GM12878 (cell line): ENCODE measurements around the gene TSSK2. TPM values are rescaled to one million over a fixed set of nuclear protein-coding genes. Genes with fewer than 3 reads are reported as not detected.

Experiments used
- ATAC-seq: fragments of 200-7000 bp; cut with Tn5 transposase; 3 replicates; pipeline ENCODE4 v1.9.1; 2020; ENCODE audit warnings: mild to moderate bottlenecking, moderate library complexity
- BruUV-seq: library from RNA; stranded (reverse); fragments of 400-500 nt; replicated peaks from 2 replicates; lab custom pipeline; 2021; lab: Mats Ljungman, UMichigan
- CTCF ChIA-PET: fragments of 300-600 bp; sonication (Branson Sonifier 250); formaldehyde crosslinking; extraction: SDS; loops from one replicate; lab custom pipeline; 2021; ENCODE audit warnings: inconsistent platforms; lab: Yijun Ruan, JAX
- POLR2A ChIA-PET: fragments of 350-600 bp; formaldehyde crosslinking; extraction: SDS; loops from one replicate; lab custom pipeline; 2021; ENCODE audit warnings: inconsistent platforms; lab: Charles Lee
- RAD21 ChIA-PET: fragments of 300-600 bp; sonication (Branson Sonifier 250); formaldehyde crosslinking; loops from one replicate; lab custom pipeline; 2023; ENCODE audit warnings: antibody characterized with exemption; ENCODE audit not compliant: unreplicated experiment; lab: Charles Lee
- SMC1A ChIA-PET: fragments of 300-600 bp; sonication (Branson Sonifier 250); formaldehyde crosslinking; loops from one replicate; lab custom pipeline; 2023; ENCODE audit not compliant: unreplicated experiment, uncharacterized antibody; lab: Charles Lee
- DNase-seq: peaks from one replicate; pipeline ENCODE4 v3.0.0-alpha.2; 2011; ENCODE audit warnings: low read depth, low spot score
- FAIRE-seq: peaks from 3 replicates; lab custom pipeline; 2011; peaks lifted over from hg19 to GRCh38; lab: Jason Lieb, UNC
- H2AFZ ChIP-seq: 2 replicates; pipeline ENCODE4 v1.6.0; 2011; ENCODE audit warnings: low read depth, low read length, control low read depth; ENCODE audit not compliant: control insufficient read depth
- H3K27ac ChIP-seq: 2 replicates; pipeline ENCODE4 v1.5.1; 2011; ENCODE audit warnings: control low read depth; ENCODE audit not compliant: control insufficient read depth, insufficient read depth
- H3K27me3 ChIP-seq, 2 experiments: replicated peaks in 1 of 2; 2 replicates each; pipeline versions ENCODE4 v1.6.0 to v1.6.1; 2011; ENCODE audit warnings: low read length in 1 of 2; ENCODE audit not compliant: control insufficient read depth in 2 of 2, insufficient read depth in 2 of 2
- H3K36me3 ChIP-seq, 2 experiments: 2 replicates each; pipeline ENCODE4 v1.5.1; 2011; ENCODE audit warnings: low read length in 1 of 2; ENCODE audit not compliant: control insufficient read depth in 2 of 2, insufficient read depth in 2 of 2
- H3K4me1 ChIP-seq: 2 replicates; pipeline ENCODE4 v1.6.1; 2011; ENCODE audit warnings: mild to moderate bottlenecking, low read length, moderate library complexity, mixed read lengths; ENCODE audit not compliant: control insufficient read depth, insufficient read depth
- H3K4me2 ChIP-seq: 2 replicates; pipeline ENCODE4 v1.6.0; 2011; ENCODE audit warnings: control low read depth; ENCODE audit not compliant: control insufficient read depth, insufficient read depth
- H3K4me3 ChIP-seq: fragments of 200-600 bp; sonication (generic); 2 replicates; pipeline ENCODE4 v1.5.1; 2016
- H3K79me2 ChIP-seq: 2 replicates; pipeline ENCODE4 v1.6.0; 2011; ENCODE audit warnings: low read length; ENCODE audit not compliant: control insufficient read depth, insufficient read depth
- H3K9ac ChIP-seq: 2 replicates; pipeline ENCODE4 v1.8.0; 2011; ENCODE audit warnings: low read length, control low read depth, mixed read lengths; ENCODE audit not compliant: control insufficient read depth, insufficient read depth
- H3K9me3 ChIP-seq: replicated peaks from 3 replicates; pipeline ENCODE4 v1.5.1; 2011; ENCODE audit warnings: mild to moderate bottlenecking, low read length; ENCODE audit not compliant: control insufficient read depth, insufficient read depth
- H4K20me1 ChIP-seq: 2 replicates; pipeline ENCODE4 v1.6.0; 2011; ENCODE audit not compliant: control insufficient read depth, insufficient read depth
- GABPA ChIP-seq: IDR thresholded peaks from 2 replicates; pipeline ENCODE4 v1.6.1; 2014; ENCODE audit warnings: antibody characterized with exemption, low read depth, mild to moderate bottlenecking, inconsistent platforms
- HCFC1 ChIP-seq: fragments of 150-350 bp; IDR thresholded peaks from 2 replicates; pipeline ENCODE4 v1.6.1; 2014; ENCODE audit warnings: low read length
- IKZF1 ChIP-seq: fragments of 450-650 bp; conservative IDR thresholded peaks from 2 replicates; pipeline ENCODE4 v1.6.1; 2017; ENCODE audit warnings: antibody characterized with exemption, mild to moderate bottlenecking
- IRF4 ChIP-seq: IDR thresholded peaks from 2 replicates; pipeline ENCODE4 v1.6.1; 2011; ENCODE audit warnings: low read depth, low read length
- KDM1A ChIP-seq: fragments of 200-600 bp; sonication (generic); IDR thresholded peaks from 2 replicates; pipeline ENCODE4 v1.6.1; 2016; ENCODE audit warnings: borderline replicate concordance
- RAD51 ChIP-seq: fragments of 450-650 bp; IDR thresholded peaks from 2 replicates; pipeline ENCODE4 v1.6.1; 2016; ENCODE audit warnings: moderate library complexity, mild to moderate bottlenecking, inconsistent platforms
- RUNX3 ChIP-seq: IDR thresholded peaks from 2 replicates; pipeline ENCODE4 v1.6.1; 2012; ENCODE audit warnings: low read length, inconsistent platforms
- SP1 ChIP-seq: IDR thresholded peaks from one replicate; pipeline ENCODE4 v1.6.1; 2011; ENCODE audit warnings: low read depth, low read length
- SREBF1 ChIP-seq: IDR thresholded peaks from 2 replicates; pipeline ENCODE4 v1.6.1; 2012; ENCODE audit warnings: mild to moderate bottlenecking, low read length
- SREBF2 ChIP-seq: IDR thresholded peaks from 2 replicates; pipeline ENCODE4 v1.6.1; 2012; ENCODE audit warnings: mild to moderate bottlenecking, low read length
- ZBTB11 ChIP-seq: fragments of 450-650 bp; formaldehyde crosslinking; IDR thresholded peaks from 2 replicates; pipeline ENCODE4 v1.5.0; 2022; ENCODE audit warnings: mild to moderate bottlenecking, missing genetic modification characterization
- ZZZ3 ChIP-seq: IDR thresholded peaks from 2 replicates; pipeline ENCODE4 v1.6.1; 2011; ENCODE audit warnings: low read depth; ENCODE audit not compliant: control insufficient read depth, insufficient read length
- WGBS: methylation state at CpG from one replicate; pipeline ENCODE4 v1.1.6; 2016; ENCODE audit warnings: low lambda C conversion rate; ENCODE audit not compliant: insufficient replicate concordance, insufficient coverage; ENCODE audit errors: missing lambda C conversion rate; 5-methylcytosine and 5-hydroxymethylcytosine counted together
- in situ Hi-C: fragments of 300-500 bp; cut with MboI; formaldehyde crosslinking; loops from 9 replicates; pipeline ENCODE4 v1.14.3; 2018; ENCODE audit warnings: mixed read lengths
- intact Hi-C: fragments of 100-400 bp; cut with micrococcal nuclease; formaldehyde crosslinking; loops from one replicate; pipeline ENCODE4 v1.14.2; 2022; ENCODE audit not compliant: unreplicated experiment
- polyA plus RNA-seq, 11 experiments: library from polyadenylated mRNA; depleted of rRNA in 4 of 11; unstranded in 6 of 11; stranded (reverse) in 5 of 11; fragments of >200 nt; fragmentation: Nextera tagmentation in 4 of 11; fragmentation: Illumina TruSeq in 1 of 11; extraction: Ambion mirVana in 4 of 11; extraction: Trizol in 1 of 11; gene quantifications; 1 replicate in 1 of 11; 2 replicates in 10 of 11; pipeline versions ENCODE4 v1.2.1 to v1.2.3, GENCODE V29; 2011 to 2016; ENCODE audit warnings: inconsistent platforms in 2 of 11, missing spikeins in 2 of 11, low read depth in 1 of 11
- total RNA-seq, 4 experiments: library from RNA; depleted of rRNA in 3 of 4; stranded (reverse); fragments of >200 nt in 3 of 4; fragmentation: Illumina TruSeq in 1 of 4; extraction: Trizol in 1 of 4; gene quantifications; 2 replicates each; pipeline versions ENCODE4 v1.2.1 to v1.2.3, GENCODE V29; 2013 to 2021

The TSSK2 gene
- total and polyA plus RNA-seq, 10 of the 15 experiments (the other 5 are each of a cell fraction or from before 2014, with no cell fraction given): 0.03 to 0.17 TPM; not detected in 8

- no peak overlapping the region; the same call in 1 of the 2 replicates for H3K4me2 ChIP-seq
- DNase-seq (no peak), FAIRE-seq (no peak), ATAC-seq (no peak)
- H3K36me3 ChIP-seq: peaks cover 0 to 1% of the 10 kb centered on the region in 2 experiments; a peak in 2 of 4 replicates
- no peak overlapping the region for H3K9ac ChIP-seq
- in situ Hi-C loops (no loop called here), intact Hi-C loops (no loop called here)
- peaks cover 36% of the 10 kb centered on the region for H3K79me2 ChIP-seq
- 28% methylated on average over 7 of the region's 7 CpGs for WGBS
- no peaks in the 10 kb centered on the region for H4K20me1 ChIP-seq
- SMC1A ChIA-PET: no interaction called here
- no TSS peak for BruUV-seq
- no peak overlapping the region for H2AFZ ChIP-seq
- peaks cover 5 to 11% of the 10 kb centered on the region in 2 experiments; a peak in 3 of 4 replicates for H3K27me3 ChIP-seq
- H3K27ac ChIP-seq: no peak overlapping the region
- CTCF ChIA-PET: interaction anchor here (1.8 kb wide), 1 partner anchor 9 kb away, joined by 4 read pairs; no protein-coding TSS in a partner anchor
- peaks cover 28% of the 10 kb centered on the region for H3K4me1 ChIP-seq
- POLR2A ChIA-PET: interaction anchor here (0.5 kb wide), 1 partner anchor 9 kb away, joined by 3 read pairs; no protein-coding TSS in a partner anchor
- H3K4me3 ChIP-seq: no peak overlapping the region
- RAD21 ChIA-PET: no interaction called here
- no peaks in the 10 kb centered on the region for H3K9me3 ChIP-seq
- TF ChIP-seq RAD51 (no peak), ZZZ3 (no peak), SP1 (no peak), HCFC1 (no peak), KDM1A (no peak), IRF4 (no peak), IKZF1 (no peak), SREBF2 (no peak), SREBF1 (no peak), GABPA (no peak), ZBTB11 (no peak), RUNX3 (no peak)
- TF ChIP-seq, all 136 proteins: peak for 0
Measured at GRCh38 chr22:19169947-19170318, 38.8 kb downstream of the TSSK2 start.
